Tibial nerve (tissue), 4 donors: ENCODE results near the gene AGXT2.

ENCODE experiments used
- CTCF ChIP-seq, 5 experiments: fragments of 200-600 bp in 3 of 5; fragments of 450-650 bp in 2 of 5; sonication (generic) in 3 of 5; IDR thresholded peaks; one replicate each; pipeline ENCODE4 v1.5.1; 2016 to 2019; ENCODE audit warnings: antibody characterized with exemption in 5 of 5, mild to moderate bottlenecking in 3 of 5, moderate library complexity in 2 of 5
- EP300 ChIP-seq, 2 donors: sonication (generic); formaldehyde crosslinking; IDR thresholded peaks; one replicate each; pipeline ENCODE4 v1.6.1; 2017; ENCODE audit warnings: antibody characterized with exemption in 2 of 2, mild to moderate bottlenecking in 1 of 2
- POLR2A ChIP-seq, 2 donors: fragments of 450-650 bp; IDR thresholded peaks; one replicate each; pipeline ENCODE4 v1.6.1; 2017; ENCODE audit warnings: antibody characterized with exemption in 2 of 2, mild to moderate bottlenecking in 2 of 2, moderate library complexity in 2 of 2

GRCh38 chr5:35059251-35059650, 11.5 kb upstream of the AGXT2 start:
- no peak for TF ChIP-seq CTCF (IDR thresholded peaks at IDR 0.05)
- TF ChIP-seq POLR2A (IDR thresholded peaks at IDR 0.05): no peak
- TF ChIP-seq EP300 (IDR thresholded peaks at IDR 0.05): no peak
